MM.1S (cell line): ENCODE results near the gene TCF3.

Source experiments
- EZH2phosphoT487 ChIP-seq: fragments of 300-600 bp; sonication (generic); IDR thresholded peaks from 2 replicates; pipeline ENCODE4 v1.6.1; 2018; ENCODE audit warnings: antibody characterized with exemption, low read length
- TF ChIP-seq, protein P1 (sequence below): fragments of 300-600 bp; sonication (generic); IDR thresholded peaks from 2 replicates; pipeline ENCODE4 v1.5.1; 2016; ENCODE audit warnings: antibody characterized with exemption, low read length, mixed read lengths

DNA sequence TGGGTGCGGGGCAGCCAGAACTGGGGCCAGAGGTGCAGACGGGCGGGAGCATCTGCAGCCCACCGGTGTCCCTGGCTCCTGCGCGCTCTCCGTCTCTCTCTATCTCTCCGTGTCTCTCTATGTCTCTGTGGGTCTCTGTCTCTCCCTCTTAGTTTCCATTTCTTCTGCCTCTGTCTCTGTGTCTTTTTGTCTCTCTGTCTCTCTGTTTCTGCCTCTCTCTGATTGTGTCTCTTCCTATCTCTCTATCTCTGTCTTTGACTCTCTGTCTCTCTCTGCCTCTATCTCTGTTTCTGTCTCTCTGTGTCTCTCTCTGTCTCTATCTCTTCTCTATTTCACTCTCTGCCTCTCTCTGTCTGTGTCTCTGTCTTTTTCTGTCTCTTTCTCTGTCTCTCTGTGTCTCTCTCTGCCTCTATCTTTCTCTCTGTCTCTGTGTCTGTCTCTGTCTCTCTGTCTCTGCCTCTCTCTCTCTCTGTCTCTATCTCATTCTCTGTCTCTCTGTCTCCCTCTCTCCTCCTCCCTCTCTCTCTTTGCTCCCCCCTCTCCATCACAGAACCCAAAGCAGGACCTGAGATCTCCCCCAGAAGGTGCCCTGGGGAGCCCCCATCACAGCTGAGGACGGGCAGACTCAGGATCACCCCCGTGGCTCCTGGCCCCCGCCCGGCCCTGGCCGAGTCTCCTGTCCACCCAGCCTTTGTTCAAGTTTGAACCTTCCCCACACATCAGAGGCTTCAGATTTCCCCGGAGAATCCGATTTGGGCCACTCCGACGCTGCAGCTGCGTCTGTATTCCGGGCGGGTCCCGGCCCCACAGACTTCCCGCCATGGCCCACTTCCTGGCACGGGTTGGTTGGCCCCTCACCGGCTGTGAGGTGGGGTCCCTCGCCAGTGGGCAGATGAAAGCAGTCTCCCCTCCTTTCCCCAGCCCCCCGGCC is 48.6 kb upstream of the TCF3 start:
- TF ChIP-seq, protein P1, sequence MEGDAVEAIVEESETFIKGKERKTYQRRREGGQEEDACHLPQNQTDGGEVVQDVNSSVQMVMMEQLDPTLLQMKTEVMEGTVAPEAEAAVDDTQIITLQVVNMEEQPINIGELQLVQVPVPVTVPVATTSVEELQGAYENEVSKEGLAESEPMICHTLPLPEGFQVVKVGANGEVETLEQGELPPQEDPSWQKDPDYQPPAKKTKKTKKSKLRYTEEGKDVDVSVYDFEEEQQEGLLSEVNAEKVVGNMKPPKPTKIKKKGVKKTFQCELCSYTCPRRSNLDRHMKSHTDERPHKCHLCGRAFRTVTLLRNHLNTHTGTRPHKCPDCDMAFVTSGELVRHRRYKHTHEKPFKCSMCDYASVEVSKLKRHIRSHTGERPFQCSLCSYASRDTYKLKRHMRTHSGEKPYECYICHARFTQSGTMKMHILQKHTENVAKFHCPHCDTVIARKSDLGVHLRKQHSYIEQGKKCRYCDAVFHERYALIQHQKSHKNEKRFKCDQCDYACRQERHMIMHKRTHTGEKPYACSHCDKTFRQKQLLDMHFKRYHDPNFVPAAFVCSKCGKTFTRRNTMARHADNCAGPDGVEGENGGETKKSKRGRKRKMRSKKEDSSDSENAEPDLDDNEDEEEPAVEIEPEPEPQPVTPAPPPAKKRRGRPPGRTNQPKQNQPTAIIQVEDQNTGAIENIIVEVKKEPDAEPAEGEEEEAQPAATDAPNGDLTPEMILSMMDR = no peak
- TF ChIP-seq EZH2phosphoT487 = peak; percentile 76; the same call in 1 of the 2 replicates
